Left ventricle myocardium inferior (tissue), 1 donor: ENCODE data around the gene PCDHGA1. TPM values are rescaled to one million over a fixed set of nuclear protein-coding genes. Genes with fewer than 3 reads are reported as not detected.
A peak's percentile ranks its signal among the peaks of the same experiment; 100 is the strongest.
"Not testable (repeated sequence)": the region's sequence is repeated elsewhere in the genome, so short reads cannot be mapped to it uniquely, and the experiment has no call there.

Experiments
- DNase-seq: peaks from one replicate; pipeline ENCODE4 v3.0.0-alpha.2; 2020
- H3K27ac ChIP-seq: fragments of 200-600 bp; replicated peaks from 2 replicates; pipeline ENCODE4 v1.8.0; 2021
- H3K27me3 ChIP-seq: fragments of 200-600 bp; 2 replicates; pipeline ENCODE4 v1.8.0; 2021; ENCODE audit warnings: low read depth
- H3K36me3 ChIP-seq: fragments of 200-600 bp; 2 replicates; pipeline ENCODE4 v1.8.0; 2021
- H3K4me1 ChIP-seq: fragments of 200-600 bp; 2 replicates; pipeline ENCODE4 v1.8.0; 2021
- H3K4me3 ChIP-seq: fragments of 200-600 bp; 2 replicates; pipeline ENCODE4 v1.8.0; 2021; ENCODE audit warnings: mild to moderate bottlenecking, moderate library complexity
- H3K9me3 ChIP-seq: fragments of 200-600 bp; replicated peaks from 2 replicates; pipeline ENCODE4 v1.8.0; 2021
- intact Hi-C: fragments of 100-400 bp; cut with micrococcal nuclease; formaldehyde crosslinking; loops from one replicate; pipeline ENCODE4 v1.11.0; 2022
- long read RNA-seq: library from polyadenylated mRNA; unstranded; transcript quantifications from one replicate; pipeline ENCODE4 v2.0.0, GENCODE V29; 2021
- total RNA-seq: library from RNA; stranded (reverse); fragmentation: NEBNext Ultra II Directional; extraction: Animal tissue kit (Norgen Biotek cat#: 25700); gene quantifications from one replicate; pipeline ENCODE4 v1.2.1, GENCODE V29; 2021
- TF ChIP-seq, protein P1 (sequence below): fragments of 200-600 bp; IDR thresholded peaks from 2 replicates; pipeline ENCODE4 v1.8.0; 2021; ENCODE audit warnings: antibody characterized with exemption, mild to moderate bottlenecking, borderline replicate concordance
- donor health status: DM: no; HTN: yes; CAD: no; lungs with severe emphysema.

PCDHGA1 gene
- total RNA-seq, result 3.1 TPM
- long read RNA-seq, full-length matches to known transcripts, result 2 of 2 reads
- long read RNA-seq, partial matches to known transcripts, result 0 of 2 reads
- long read RNA-seq, other reads (novel, unspliced or antisense), result 0 of 2 reads

DNA sequence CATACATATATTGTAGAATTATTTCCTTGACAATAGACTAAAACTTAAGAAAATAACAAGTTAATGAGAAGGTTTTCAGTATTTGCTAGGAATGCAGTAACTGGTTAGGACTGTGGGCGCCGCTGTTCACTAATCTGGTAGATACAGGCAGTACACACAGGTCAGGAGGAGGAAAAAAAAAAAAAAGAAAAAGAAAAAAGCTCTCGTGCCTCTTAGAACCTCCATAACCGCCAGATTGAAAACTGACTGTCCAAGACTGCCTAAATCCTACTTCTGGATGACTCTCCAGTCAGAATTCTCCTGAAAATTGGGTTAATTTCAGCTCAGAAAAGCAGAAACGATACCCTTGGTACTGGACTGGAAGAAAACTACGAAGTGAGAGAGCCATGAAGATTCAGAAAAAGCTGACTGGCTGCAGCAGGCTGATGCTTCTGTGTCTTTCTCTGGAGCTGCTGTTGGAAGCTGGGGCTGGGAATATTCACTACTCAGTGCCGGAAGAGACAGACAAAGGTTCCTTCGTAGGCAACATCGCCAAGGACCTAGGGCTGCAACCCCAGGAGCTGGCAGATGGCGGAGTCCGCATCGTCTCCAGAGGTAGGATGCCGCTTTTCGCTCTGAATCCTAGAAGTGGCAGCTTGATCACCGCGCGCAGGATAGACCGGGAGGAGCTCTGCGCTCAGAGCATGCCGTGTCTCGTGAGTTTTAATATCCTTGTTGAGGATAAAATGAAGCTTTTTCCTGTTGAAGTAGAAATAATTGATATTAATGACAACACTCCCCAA is at the start of gene PCDHGA1:
TSS of gene PCDHGA1 (plus strand) at position 216 of the 782 bp plus-strand sequence.
- H3K4me3 ChIP-seq, result peak within 1 kb of the TSS; percentile 55

DNA sequence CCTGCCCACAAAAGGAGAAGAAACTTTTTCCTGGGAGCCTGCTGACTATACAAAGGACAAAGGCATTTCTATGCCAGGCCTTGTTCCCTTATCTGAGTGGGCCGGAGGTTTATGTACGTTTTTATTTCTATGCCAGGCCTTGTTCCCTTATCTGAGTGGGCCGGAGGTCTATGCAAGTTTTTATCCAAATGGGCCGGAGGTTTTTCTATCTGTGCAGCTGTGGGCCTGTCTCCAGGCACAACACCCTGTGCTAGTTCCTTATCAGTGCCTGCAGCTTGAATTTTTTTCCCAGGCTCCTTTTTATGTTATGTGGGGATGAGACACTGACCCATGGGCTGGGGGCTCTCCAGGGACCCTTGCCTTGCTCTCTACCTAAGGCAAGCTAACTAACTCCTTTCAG is 31.9 kb upstream of the PCDHGA1 start:
- no peak overlapping the region for H3K4me3 ChIP-seq
- H3K27ac ChIP-seq, result no peak overlapping the region
- intact Hi-C loops, result no loop called here
- H3K4me1 ChIP-seq, result no peaks in the 10 kb centered on the region
- peaks cover 100% of the 10 kb centered on the region for H3K9me3 ChIP-seq
- no peak for DNase-seq
- H3K27me3 ChIP-seq, result peaks cover 1% of the 10 kb centered on the region
- TF ChIP-seq, protein P1, sequence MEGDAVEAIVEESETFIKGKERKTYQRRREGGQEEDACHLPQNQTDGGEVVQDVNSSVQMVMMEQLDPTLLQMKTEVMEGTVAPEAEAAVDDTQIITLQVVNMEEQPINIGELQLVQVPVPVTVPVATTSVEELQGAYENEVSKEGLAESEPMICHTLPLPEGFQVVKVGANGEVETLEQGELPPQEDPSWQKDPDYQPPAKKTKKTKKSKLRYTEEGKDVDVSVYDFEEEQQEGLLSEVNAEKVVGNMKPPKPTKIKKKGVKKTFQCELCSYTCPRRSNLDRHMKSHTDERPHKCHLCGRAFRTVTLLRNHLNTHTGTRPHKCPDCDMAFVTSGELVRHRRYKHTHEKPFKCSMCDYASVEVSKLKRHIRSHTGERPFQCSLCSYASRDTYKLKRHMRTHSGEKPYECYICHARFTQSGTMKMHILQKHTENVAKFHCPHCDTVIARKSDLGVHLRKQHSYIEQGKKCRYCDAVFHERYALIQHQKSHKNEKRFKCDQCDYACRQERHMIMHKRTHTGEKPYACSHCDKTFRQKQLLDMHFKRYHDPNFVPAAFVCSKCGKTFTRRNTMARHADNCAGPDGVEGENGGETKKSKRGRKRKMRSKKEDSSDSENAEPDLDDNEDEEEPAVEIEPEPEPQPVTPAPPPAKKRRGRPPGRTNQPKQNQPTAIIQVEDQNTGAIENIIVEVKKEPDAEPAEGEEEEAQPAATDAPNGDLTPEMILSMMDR, result no peak
- H3K36me3 ChIP-seq, result peaks cover 38% of the 10 kb centered on the region

More for the DNA sequence above, at the start of gene PCDHGA1:
- peaks cover 23% of the 10 kb centered on the region for H3K4me1 ChIP-seq
- TF ChIP-seq, protein P1, result peak; percentile 65
- intact Hi-C loops, result loop anchor here (10.0 kb wide), 1 partner anchor 234 kb away; no protein-coding TSS in a partner anchor
- H3K36me3 ChIP-seq, result no peaks in the 10 kb centered on the region
- H3K9me3 ChIP-seq, result peaks cover 88% of the 10 kb centered on the region
- DNase-seq, result no peak
- H3K27ac ChIP-seq, result peak within 1 kb of the TSS; percentile 54
- no peaks in the 10 kb centered on the region for H3K27me3 ChIP-seq

DNA sequence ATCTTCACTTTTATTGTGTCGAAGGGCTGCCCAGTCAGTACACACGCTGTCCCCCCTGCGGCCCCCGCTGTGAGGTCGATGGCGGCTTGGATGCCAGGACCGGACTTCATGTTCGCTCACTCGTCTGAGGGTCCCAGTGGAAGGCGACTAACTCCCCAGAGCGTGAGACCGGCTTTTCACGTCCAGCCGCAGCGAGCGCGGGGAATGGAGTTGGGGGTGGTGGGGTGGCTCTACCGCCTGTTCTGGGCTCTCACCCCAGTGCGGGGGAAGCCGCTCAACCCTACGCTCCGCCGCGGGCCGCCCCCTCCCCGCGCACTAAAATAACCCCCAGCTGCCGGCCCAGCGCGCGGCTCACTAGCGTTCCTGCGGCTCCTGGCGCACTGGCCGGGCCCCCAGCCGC is 26.6 kb upstream of the PCDHGA1 start, which contains the start of gene SLC25A2:
TSS of gene SLC25A2 (minus strand) at position 294 of the 400 bp plus-strand sequence. CDS start at position 110, 184 bp downstream.
- Histone ChIP-seq H3K4me1 (no peaks in the 10 kb centered on the region), H3K9me3 (peaks cover 100% of the 10 kb centered on the region), H3K36me3 (peaks cover 29% of the 10 kb centered on the region), H3K27me3 (peaks cover 8% of the 10 kb centered on the region), H3K27ac (no peak within 1 kb of the TSS), H3K4me3 (no peak within 1 kb of the TSS)
- TF ChIP-seq, protein P1, result no peak
- no peak for DNase-seq
- intact Hi-C loops, result no loop called here

DNA sequence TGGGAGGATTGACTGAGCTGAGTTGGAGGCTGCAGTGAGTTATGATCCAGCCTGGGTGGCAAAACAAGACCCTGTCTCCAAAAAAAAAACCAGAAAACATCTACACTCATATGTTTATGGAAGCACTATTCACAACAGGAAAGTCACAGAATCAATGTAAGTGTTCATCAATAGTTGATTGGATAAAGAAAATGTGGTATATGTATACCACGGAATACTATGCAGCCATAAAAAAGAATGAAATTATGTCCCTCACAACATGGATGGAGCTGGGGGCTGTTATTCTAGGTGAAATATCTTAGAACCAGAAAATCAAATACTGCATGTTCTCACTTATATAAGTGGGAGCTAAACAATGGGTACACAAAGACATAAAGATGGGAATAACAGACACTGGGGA is 23.7 kb upstream of the PCDHGA1 start:
- H3K9me3 ChIP-seq, result peaks cover 100% of the 10 kb centered on the region
- peaks cover 8% of the 10 kb centered on the region for H3K27me3 ChIP-seq
- no peak overlapping the region for H3K4me3 ChIP-seq
- H3K27ac ChIP-seq, result no peak overlapping the region
- intact Hi-C loops, result no loop called here
- H3K4me1 ChIP-seq, result no peaks in the 10 kb centered on the region
- H3K36me3 ChIP-seq, result peaks cover 27% of the 10 kb centered on the region
- TF ChIP-seq, protein P1, result no peak
- DNase-seq, result no peak

DNA sequence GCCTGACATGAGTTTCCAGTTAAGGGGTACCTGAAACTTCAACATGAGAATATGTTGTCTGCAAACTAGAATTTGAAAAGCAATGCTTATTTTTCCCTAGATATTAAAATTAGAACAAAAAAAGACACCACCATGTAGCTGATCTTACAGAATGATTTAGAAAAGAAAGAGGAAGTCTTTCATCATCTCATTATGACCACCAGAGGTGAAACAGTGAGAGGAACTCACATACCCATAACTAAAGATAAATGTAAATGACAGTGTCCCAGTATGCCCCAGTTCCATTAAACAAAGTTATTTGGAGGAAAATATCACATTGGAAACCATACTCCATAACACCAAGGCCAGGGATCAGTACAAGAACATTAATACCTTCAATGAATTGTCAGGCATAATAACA is 16.6 kb upstream of the PCDHGA1 start:
- intact Hi-C loops, result no loop called here

DNA sequence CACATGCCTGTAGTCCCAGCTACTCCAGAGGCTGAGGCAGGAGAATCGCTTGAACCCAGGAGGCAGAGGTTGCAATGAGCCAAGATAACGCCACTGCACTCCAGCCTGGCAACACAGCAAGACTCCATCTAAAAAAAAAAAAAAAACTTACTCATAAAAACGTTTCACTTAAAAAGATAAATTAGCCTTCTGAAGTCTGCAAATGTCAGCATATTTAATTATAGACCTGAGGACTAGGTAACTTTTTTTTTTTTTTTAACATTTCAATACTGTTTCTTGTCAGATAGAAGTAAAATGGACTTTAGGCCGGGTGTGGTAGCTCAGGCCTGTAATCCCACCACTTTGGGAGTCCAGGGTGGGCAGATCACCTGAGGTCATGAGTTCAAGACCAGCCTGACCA is 13.4 kb upstream of the PCDHGA1 start:
- H3K4me3 ChIP-seq, intact Hi-C loops, H3K27me3 ChIP-seq, H3K27ac ChIP-seq, DNase-seq: not testable (repeated sequence)
- Histone ChIP-seq H3K4me1 (peaks cover 33% of the 10 kb centered on the region), H3K36me3 (peaks cover 69% of the 10 kb centered on the region), H3K9me3 (peaks cover 89% of the 10 kb centered on the region)

More for the DNA sequence above, 16.6 kb upstream of the PCDHGA1 start:
- DNase-seq, result no peak
- H3K36me3 ChIP-seq, result peaks cover 61% of the 10 kb centered on the region
- peaks cover 100% of the 10 kb centered on the region for H3K9me3 ChIP-seq
- H3K27ac ChIP-seq, result no peak overlapping the region
- TF ChIP-seq, protein P1, result no peak
- peaks cover 9% of the 10 kb centered on the region for H3K4me1 ChIP-seq
- H3K27me3 ChIP-seq, result no peaks in the 10 kb centered on the region
- no peak overlapping the region for H3K4me3 ChIP-seq
